GM18907 (cell line): ENCODE data around the gene PRUNE1.

Experiments
- ATAC-seq: cut with Tn5 transposase; IDR thresholded peaks from one replicate; pipeline ENCODE4 v1.9.1; 2021; ENCODE audit warnings: mild to moderate bottlenecking, moderate library complexity; ENCODE audit not compliant: unreplicated experiment

PRUNE1 gene

GRCh38 chr1:151008244-151009205, at the start of gene PRUNE1:
TSS of gene PRUNE1 (plus strand) at chr1:151008449. CDS start at chr1:151008633, 184 bp downstream.
- ATAC-seq, result peak; percentile 63

DNA sequence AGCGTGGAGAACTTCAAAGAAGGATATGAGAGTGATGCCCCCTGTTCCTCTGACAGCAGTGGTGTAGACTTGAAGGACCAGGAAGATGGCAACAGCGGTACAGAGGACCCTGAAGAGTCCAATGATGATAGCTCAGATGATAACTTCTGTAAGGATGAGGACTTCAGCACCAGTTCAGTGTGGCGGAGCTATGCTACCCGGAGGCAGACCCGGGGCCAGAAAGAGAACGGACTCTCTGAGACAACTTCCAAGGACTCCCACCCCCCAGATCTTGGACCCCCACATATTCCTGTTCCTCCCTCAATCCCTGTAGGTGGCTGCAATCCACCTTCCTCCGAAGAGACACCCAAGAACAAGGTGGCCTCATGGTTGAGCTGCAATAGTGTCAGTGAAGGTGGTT, 47.6 kb upstream of the PRUNE1 start:
- ATAC-seq, result no peak

DNA sequence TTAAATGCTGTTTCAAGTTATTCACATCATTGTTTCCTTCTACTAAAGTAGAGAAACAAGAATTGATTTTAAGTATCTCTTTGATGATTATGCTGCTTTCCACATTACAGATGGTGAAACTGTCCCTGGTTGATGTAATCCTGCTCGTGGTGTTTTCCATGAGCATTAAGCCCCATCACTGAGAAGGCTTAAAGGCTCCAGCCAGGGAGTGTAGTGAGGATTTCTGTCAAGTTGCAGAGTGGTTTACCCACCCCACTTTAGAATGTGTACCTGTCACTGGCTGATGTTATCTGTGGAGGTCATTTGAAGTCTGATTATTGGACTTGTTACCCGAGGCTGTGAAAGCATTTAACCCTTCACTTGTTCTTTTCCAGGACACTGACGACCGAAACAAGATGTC, 46.5 kb upstream of the PRUNE1 start:
- no peak for ATAC-seq

DNA sequence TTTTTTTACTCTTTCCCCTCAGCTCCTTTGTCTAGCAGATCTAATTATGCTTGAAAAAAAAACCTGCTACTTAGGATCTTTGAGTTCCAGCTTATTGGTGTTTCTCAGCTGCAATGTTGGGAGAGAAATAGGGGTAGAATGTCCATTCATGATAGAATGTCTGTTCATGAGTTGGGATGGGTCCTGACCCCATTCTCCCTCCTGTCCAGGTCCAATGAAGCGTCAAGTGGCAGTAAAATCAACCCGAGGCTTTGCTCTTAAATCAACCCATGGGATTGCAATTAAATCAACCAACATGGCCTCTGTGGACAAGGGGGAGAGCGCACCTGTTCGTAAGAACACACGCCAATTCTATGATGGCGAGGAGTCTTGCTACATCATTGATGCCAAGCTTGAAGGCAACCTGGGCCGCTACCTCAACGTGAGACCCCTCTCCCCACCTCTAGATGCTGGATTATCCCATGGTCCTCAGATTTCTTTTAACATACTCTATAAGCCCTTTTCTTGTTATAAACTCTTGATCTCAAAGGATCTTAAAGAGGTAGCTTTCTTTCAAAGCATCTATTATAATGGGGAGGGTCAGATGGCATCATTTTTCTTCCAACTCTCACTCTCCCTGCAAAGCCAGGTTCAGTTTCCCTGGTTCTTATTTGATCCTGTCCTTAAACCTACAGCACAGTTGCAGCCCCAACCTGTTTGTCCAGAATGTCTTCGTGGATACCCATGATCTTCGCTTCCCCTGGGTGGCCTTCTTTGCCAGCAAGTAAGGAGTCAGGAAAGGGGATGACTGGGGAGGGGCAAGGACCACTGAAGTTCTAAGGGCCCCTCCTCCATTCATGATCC, 44.7 kb upstream of the PRUNE1 start:
- ATAC-seq, result no peak

GRCh38 chr1:150964164-150964489, 44.1 kb upstream of the PRUNE1 start:
- no peak for ATAC-seq

DNA sequence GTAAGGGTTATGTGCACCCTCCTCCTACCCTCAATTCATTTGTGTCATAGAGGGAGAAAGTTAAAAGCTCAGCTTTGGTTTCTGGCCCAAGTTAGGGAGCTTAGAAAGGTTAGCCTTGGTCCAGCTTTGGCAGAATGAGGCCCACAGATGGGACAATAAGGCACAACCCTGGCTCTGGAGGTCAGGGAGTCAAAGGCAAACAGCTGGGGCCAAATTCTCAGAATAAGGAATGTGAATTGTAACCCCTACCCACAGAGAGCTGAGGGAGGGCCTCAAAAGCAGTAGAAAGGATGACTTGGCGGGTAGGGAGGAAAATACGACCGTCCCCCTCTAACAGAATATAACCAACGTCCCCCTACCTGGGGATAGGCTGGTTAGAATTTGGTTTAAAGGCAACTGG, 42.6 kb upstream of the PRUNE1 start:
- no peak for ATAC-seq

- no peak for ATAC-seq
Observed at GRCh38 chr1:150966011-150966410, 42.2 kb upstream of the PRUNE1 start.

DNA sequence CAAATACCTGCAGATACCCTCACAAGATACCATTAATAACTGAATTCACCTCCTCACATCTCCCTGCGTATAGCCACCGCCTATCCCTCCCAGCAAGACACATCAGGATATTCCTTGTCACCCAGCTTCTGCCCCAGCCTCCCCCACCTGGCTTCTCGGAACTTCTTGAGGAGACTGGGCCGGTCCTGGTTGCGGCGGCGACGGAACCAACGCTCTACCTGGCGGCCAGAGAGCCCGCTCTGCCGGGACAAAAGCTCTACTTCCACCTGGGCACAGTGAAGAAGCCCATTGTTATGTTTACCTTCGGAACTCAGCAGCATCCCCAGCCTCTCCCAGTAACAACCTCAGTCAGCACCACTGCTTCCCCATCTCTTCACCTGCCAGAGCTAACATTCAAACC, 40.3 kb upstream of the PRUNE1 start:
- no peak for ATAC-seq

GRCh38 chr1:150968491-150968890, 39.8 kb upstream of the PRUNE1 start:
- no peak for ATAC-seq

GRCh38 chr1:150969626-150970025, 38.6 kb upstream of the PRUNE1 start:
- no peak for ATAC-seq

DNA sequence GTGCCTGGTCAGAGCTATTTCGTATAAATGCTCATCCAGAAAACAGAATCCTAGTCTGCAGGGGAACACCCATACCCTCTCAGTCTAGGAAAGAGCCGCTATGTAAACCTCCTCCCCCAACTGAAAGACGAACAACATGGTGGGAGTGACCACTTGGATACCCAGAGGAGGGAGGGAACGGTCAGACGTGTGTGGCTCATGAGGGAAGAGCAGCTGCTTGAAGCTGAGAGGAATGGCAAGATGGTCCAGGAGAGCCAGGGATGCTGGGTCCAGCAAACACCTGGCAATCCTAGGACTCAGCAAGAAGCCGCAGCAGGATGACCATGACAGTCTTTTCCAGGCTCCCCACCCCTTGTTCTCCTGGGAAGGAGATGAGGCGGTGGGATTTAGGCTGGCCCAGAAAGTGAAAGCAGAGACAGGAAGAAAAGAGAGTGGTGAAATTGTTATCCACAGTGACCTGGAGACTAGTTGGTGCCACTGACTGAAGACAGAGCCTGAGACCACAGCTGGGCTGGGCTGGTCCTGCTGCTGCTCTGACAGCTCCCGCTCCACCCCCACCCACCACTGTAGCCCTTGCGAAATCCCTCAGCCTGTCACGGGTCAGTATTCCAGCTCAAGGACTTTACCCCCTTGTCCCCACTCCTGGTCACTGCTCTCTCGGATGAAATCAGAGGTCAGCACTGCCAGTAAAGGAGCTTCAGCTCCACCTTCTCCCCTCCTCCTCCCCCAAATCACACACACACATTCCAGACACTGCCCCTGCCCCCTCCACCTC, 37.3 kb upstream of the PRUNE1 start:
- no peak for ATAC-seq

- ATAC-seq, result no peak
Observed at GRCh38 chr1:150971583-150972416, 36.4 kb upstream of the PRUNE1 start.

- no peak for ATAC-seq
Observed at GRCh38 chr1:150972417-150972940, 35.8 kb upstream of the PRUNE1 start.

GRCh38 chr1:150973258-150973835, 34.9 kb upstream of the PRUNE1 start:
- no peak for ATAC-seq

DNA sequence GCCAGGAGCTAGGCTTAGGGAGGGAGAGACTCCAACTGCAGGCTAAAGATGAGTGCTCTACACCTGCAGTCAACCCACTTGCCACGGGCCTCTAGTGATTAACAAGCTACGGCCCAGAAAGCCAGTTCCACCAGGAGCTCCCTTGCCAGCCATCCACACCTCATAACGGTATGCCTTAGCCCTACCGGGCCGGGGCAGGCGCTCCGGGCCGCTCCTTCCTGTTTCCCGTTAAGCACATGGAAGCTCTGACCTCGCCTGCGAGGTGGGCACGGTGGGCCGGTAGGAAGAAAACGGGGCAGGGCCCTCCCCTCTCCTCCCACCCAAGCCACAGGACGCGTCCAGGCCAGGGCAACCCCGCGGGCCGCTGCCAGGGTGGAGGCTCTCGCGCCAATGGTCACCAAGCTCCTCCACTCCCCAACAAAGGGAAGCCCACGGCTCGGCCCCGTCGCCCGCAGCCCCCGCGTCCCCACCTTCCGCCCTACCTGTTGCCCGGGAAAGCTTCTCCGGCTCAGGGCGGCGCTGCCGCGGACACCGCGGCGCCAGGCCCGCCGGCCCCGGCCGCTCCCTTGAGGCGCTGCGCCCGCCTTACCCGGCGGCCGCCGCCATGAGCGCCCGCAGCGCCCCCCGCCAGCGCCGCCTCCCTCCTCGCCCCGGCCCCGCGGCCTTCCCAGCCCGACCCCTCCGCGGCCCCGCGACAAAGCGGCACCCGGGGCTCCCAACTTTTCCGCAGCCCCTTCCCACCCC, 34.2 kb upstream of the PRUNE1 start:
- ATAC-seq, result peak; percentile 46

- peak; percentile 49 for ATAC-seq
Observed at GRCh38 chr1:150974580-150975478, 33.4 kb upstream of the PRUNE1 start, which contains the start of gene CERS2. TSS of gene CERS2 (minus strand) at chr1:150974835. CDS start at chr1:150969090, 5,745 bp downstream.

- ATAC-seq, result no peak
Observed at GRCh38 chr1:150976401-150976821, 31.8 kb upstream of the PRUNE1 start.
